Measurements from ENCODE around the gene CALR3.

CALR3 gene

GRCh38 chr19:16435999-16436650 lies 59.8 kb downstream of the CALR3 start:
- peaks cover 68% of the 10 kb centered on the region for H3K36me3 ChIP-seq
- no peak overlapping the region for H3K4me3 ChIP-seq (ENCODE audit: low read depth, low read length)
- H3K27me3 ChIP-seq (ENCODE audit: insufficient read depth, low read depth, severe bottlenecking) = no peaks in the 10 kb centered on the region
- H3K9me3 ChIP-seq (ENCODE audit: severe bottlenecking) = no peaks in the 10 kb centered on the region
- TF ChIP-seq, protein P1, sequence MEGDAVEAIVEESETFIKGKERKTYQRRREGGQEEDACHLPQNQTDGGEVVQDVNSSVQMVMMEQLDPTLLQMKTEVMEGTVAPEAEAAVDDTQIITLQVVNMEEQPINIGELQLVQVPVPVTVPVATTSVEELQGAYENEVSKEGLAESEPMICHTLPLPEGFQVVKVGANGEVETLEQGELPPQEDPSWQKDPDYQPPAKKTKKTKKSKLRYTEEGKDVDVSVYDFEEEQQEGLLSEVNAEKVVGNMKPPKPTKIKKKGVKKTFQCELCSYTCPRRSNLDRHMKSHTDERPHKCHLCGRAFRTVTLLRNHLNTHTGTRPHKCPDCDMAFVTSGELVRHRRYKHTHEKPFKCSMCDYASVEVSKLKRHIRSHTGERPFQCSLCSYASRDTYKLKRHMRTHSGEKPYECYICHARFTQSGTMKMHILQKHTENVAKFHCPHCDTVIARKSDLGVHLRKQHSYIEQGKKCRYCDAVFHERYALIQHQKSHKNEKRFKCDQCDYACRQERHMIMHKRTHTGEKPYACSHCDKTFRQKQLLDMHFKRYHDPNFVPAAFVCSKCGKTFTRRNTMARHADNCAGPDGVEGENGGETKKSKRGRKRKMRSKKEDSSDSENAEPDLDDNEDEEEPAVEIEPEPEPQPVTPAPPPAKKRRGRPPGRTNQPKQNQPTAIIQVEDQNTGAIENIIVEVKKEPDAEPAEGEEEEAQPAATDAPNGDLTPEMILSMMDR (IDR thresholded peaks at IDR 0.05; ENCODE audit: low read depth, low read length) = no peak
- DNase-seq = no peak
- no peak overlapping the region for H3K27ac ChIP-seq

- H3K36me3 ChIP-seq = peaks cover 64% of the 10 kb centered on the region
- no peak overlapping the region for H3K27ac ChIP-seq
- no peak overlapping the region for H3K4me3 ChIP-seq (ENCODE audit: low read depth, low read length)
- DNase-seq = no peak
- no peaks in the 10 kb centered on the region for H3K27me3 ChIP-seq (ENCODE audit: insufficient read depth, low read depth, severe bottlenecking)
- TF ChIP-seq, protein P1 (IDR thresholded peaks at IDR 0.05; ENCODE audit: low read depth, low read length) = no peak
- H3K9me3 ChIP-seq (ENCODE audit: severe bottlenecking) = no peaks in the 10 kb centered on the region
Observed at GRCh38 chr19:16435238-16435917, 60.6 kb downstream of the CALR3 start.

GRCh38 chr19:16433986-16434385 lies 62.0 kb downstream of the CALR3 start:
- Histone ChIP-seq H3K27ac (no peak overlapping the region), H3K27me3 (ENCODE audit: insufficient read depth, low read depth, severe bottlenecking) (no peaks in the 10 kb centered on the region), H3K36me3 (peaks cover 63% of the 10 kb centered on the region), H3K4me3 (ENCODE audit: low read depth, low read length) (no peak overlapping the region), H3K9me3 (ENCODE audit: severe bottlenecking) (no peaks in the 10 kb centered on the region)
- TF ChIP-seq, protein P1 (IDR thresholded peaks at IDR 0.05; ENCODE audit: low read depth, low read length) = no peak
- no peak for DNase-seq

DNA sequence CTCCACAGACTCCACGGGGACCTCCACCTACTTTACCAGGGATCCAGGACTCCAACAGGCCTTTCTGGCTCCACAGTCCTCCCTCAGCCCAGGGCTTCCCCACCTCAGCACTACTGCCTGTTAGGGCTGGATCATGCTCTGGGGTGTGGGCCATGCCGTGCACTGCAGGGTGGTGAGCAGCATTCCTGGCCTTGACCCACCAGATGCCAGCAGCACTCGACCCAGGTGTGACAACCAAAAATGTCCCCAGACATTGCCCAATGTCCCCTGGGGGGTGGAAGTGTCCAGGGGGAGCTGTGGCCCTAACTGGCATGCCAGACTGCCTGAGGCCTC lies 66.2 kb downstream of the CALR3 start:
- Histone ChIP-seq H3K27me3 (ENCODE audit: insufficient read depth, low read depth, severe bottlenecking) (no peaks in the 10 kb centered on the region), H3K36me3 (peaks cover 64% of the 10 kb centered on the region), H3K9me3 (ENCODE audit: severe bottlenecking) (no peaks in the 10 kb centered on the region), H3K27ac (no peak overlapping the region), H3K4me3 (ENCODE audit: low read depth, low read length) (no peak overlapping the region)
- DNase-seq = no peak
- TF ChIP-seq, protein P1 (IDR thresholded peaks at IDR 0.05; ENCODE audit: low read depth, low read length) = no peak

DNA sequence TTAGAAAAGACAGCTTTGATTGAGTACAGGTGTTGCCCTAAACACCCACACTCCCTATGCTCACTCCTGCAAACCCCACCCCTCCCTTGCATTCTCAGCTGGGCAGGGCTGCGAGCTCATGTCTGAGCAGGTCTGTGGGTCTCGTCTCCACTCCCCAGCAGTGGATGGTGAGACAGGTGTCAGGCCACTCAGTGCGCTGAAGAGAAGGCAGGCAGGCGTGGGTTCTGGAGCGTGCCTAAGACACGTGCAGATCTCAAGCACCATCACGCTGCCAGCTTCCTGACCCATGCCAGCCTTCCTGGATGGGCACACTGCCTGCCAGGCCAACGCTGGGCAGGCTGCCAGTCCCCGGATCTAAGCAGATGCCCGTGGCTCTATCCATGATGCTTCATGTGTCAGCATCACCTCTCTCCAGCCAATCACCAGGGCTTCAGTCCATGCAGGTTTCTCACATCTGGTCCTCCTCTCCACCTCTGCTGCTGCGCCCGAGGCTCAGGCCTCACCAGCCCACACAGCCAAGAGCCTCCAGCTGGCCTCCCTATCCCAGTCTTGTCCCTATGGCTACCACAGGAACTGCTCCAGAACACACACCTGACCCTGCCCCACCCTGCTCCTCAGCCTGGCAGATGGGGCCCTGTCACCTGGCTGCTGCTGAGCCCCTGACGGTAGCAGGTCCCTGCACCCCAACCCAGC lies 66.8 kb downstream of the CALR3 start:
- Histone ChIP-seq H3K36me3 (peaks cover 66% of the 10 kb centered on the region), H3K27ac (no peak overlapping the region), H3K9me3 (ENCODE audit: severe bottlenecking) (no peaks in the 10 kb centered on the region), H3K27me3 (ENCODE audit: insufficient read depth, low read depth, severe bottlenecking) (no peaks in the 10 kb centered on the region), H3K4me3 (ENCODE audit: low read depth, low read length) (no peak overlapping the region)
- TF ChIP-seq, protein P1 (IDR thresholded peaks at IDR 0.05; ENCODE audit: low read depth, low read length) = no peak
- DNase-seq = no peak
